Endothelial cell (in vitro differentiated cells): ENCODE measurements around the gene TMEM82. TPM values are rescaled to one million over a fixed set of nuclear protein-coding genes. Genes with fewer than 3 reads are reported as not detected.

Experiments used
- DNase-seq: peaks from one replicate; pipeline ENCODE4 v3.0.0; 2021; ENCODE audit warnings: low spot score
- H3K27ac Mint-ChIP-seq: one replicate; pipeline ENCODE4 v1.8.0; 2021; ENCODE audit warnings: mixed read lengths, inconsistent platforms; ENCODE audit not compliant: unreplicated experiment
- H3K27me3 Mint-ChIP-seq: one replicate; pipeline ENCODE4 v1.8.0; 2021; ENCODE audit warnings: mild to moderate bottlenecking, moderate library complexity, mixed read lengths, inconsistent platforms; ENCODE audit not compliant: unreplicated experiment
- H3K36me3 Mint-ChIP-seq: one replicate; pipeline ENCODE4 v1.8.0; 2021; ENCODE audit warnings: mild to moderate bottlenecking, low read depth, mixed read lengths, inconsistent platforms; ENCODE audit not compliant: unreplicated experiment
- H3K4me1 Mint-ChIP-seq: one replicate; pipeline ENCODE4 v1.8.0; 2021; ENCODE audit warnings: mild to moderate bottlenecking, mixed read lengths, inconsistent platforms; ENCODE audit not compliant: unreplicated experiment
- H3K4me3 Mint-ChIP-seq: one replicate; pipeline ENCODE4 v1.8.0; 2021; ENCODE audit warnings: mild to moderate bottlenecking, mixed read lengths, inconsistent platforms; ENCODE audit not compliant: unreplicated experiment
- H3K9me3 Mint-ChIP-seq: one replicate; pipeline ENCODE4 v1.8.0; 2021; ENCODE audit warnings: mixed read lengths, inconsistent platforms; ENCODE audit not compliant: unreplicated experiment
- total RNA-seq: library from RNA; stranded (reverse); fragmentation: NEBNext Ultra II Directional; extraction: Animal tissue kit (Norgen Biotek cat#: 25700); gene quantifications from one replicate; pipeline ENCODE4 v1.2.1, GENCODE V29; 2021; ENCODE audit not compliant: unreplicated experiment
- TF ChIP-seq, protein P1 (sequence below): fragments of 200-600 bp; sonication (generic); IDR thresholded peaks from one replicate; pipeline ENCODE4 v1.5.0; 2021; ENCODE audit warnings: antibody characterized with exemption; ENCODE audit not compliant: unreplicated experiment

The TMEM82 gene
- total RNA-seq, 1 donor from 2014 or later, result not detected

DNA sequence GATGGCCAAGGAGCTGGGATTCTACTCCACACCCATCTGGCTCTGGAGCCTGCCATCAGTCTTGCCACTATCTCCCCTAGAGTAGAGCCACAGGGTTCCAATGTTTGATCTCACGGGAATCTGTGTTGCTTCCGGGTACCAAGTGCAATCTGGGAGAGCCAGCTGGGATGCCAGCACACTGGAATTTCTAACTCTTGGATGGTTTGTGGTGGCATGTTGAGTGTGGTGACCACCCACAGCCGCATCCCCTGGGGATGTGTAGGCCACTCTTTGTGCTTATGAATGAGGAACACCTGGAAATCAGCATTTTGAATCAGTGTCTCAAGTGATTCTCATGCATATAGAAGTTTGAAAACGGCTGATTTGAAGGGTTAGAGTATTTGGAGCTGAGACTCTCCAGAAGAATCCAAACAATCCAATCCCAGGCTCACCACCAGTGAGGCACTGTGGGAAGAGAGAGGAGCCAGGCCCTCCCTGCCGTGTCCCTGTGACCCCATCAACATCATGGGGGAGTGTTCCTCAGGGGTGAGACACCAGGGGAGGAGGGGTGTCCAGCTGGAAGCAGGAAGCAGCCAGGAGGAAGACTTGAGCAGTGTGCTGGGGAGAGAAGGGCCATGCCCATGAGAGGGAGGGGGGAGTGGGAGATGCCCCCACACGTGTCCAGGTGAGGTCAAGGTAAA, 29.7 kb downstream of the TMEM82 start:
- Mint-ChIP-seq H3K9me3 (no peaks in the 10 kb centered on the region), H3K27ac (no peak overlapping the region), H3K36me3 (peaks cover 40% of the 10 kb centered on the region), H3K4me1 (peaks cover 1% of the 10 kb centered on the region), H3K4me3 (peak overlapping the region; percentile 63), H3K27me3 (peaks cover 3% of the 10 kb centered on the region)
- TF ChIP-seq, protein P1, sequence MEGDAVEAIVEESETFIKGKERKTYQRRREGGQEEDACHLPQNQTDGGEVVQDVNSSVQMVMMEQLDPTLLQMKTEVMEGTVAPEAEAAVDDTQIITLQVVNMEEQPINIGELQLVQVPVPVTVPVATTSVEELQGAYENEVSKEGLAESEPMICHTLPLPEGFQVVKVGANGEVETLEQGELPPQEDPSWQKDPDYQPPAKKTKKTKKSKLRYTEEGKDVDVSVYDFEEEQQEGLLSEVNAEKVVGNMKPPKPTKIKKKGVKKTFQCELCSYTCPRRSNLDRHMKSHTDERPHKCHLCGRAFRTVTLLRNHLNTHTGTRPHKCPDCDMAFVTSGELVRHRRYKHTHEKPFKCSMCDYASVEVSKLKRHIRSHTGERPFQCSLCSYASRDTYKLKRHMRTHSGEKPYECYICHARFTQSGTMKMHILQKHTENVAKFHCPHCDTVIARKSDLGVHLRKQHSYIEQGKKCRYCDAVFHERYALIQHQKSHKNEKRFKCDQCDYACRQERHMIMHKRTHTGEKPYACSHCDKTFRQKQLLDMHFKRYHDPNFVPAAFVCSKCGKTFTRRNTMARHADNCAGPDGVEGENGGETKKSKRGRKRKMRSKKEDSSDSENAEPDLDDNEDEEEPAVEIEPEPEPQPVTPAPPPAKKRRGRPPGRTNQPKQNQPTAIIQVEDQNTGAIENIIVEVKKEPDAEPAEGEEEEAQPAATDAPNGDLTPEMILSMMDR, result no peak
- DNase-seq, result no peak

DNA sequence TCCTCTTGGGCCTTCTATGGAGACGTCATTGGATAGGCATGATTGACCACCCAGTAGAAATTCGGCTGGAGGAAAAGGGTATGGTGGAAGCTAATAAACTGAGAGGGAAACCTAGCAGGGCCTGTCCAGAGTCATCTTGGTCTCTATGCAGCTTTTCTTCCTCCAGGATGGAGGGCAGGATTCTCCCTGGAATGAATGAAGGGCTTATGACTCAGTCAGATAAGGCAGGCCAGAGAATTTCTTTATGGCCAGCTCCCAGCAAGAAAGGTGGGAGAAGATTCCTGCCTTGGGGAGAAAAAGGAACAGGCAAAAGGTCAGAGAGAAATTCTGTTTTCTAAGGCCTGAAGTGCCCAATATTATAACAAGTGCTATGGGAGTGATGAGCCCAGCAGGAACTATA, 33.4 kb downstream of the TMEM82 start:
- H3K27ac Mint-ChIP-seq, result no peak overlapping the region
- H3K9me3 Mint-ChIP-seq, result no peaks in the 10 kb centered on the region
- peaks cover 18% of the 10 kb centered on the region for H3K4me1 Mint-ChIP-seq
- peaks cover 5% of the 10 kb centered on the region for H3K27me3 Mint-ChIP-seq
- H3K36me3 Mint-ChIP-seq, result peaks cover 51% of the 10 kb centered on the region
- TF ChIP-seq, protein P1, result no peak
- no peak overlapping the region for H3K4me3 Mint-ChIP-seq
- no peak for DNase-seq

DNA sequence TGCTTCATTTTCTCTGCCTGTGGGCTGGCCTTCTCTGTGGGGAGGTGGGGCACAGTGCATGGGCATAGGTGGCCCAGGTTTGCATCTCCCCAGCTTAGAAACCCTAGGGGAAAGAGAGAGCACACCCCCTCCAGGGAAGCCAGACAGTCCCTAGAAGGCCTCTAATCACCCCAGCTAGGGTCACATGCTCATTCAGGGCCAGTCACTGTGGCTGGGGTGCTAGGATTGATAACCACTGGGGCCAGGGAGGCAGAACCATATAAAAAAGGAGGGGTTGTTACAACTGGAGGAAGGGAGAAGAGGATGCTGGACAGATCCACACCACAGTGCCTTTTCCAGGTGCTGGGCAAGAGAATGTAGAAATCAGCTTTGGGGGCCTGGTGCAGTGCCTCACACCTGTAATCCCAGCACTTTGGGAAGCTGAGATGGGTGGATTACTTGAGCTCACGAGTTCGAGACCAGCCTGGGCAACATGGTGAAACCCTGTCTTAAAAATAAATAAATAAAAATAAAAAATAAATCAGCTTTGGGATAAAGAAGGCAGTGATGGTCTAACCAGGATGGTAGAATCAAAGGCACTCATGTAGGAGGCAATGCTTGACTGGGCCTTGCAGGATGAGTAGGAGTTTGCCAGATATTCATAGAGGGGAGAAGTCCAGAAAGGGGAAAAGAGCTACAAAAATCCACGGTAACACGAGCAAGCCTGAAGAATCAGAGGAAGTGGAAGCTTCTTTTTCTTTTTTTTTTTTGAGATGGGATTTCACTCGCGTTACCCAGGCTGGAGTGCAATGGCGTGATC, 35.8 kb downstream of the TMEM82 start:
- no peak for DNase-seq
- H3K27ac Mint-ChIP-seq, result peak overlapping the region; percentile 52
- no peaks in the 10 kb centered on the region for H3K9me3 Mint-ChIP-seq
- peaks cover 3% of the 10 kb centered on the region for H3K27me3 Mint-ChIP-seq
- TF ChIP-seq, protein P1, result no peak
- peaks cover 42% of the 10 kb centered on the region for H3K36me3 Mint-ChIP-seq
- H3K4me3 Mint-ChIP-seq, result no peak overlapping the region
- H3K4me1 Mint-ChIP-seq, result peaks cover 18% of the 10 kb centered on the region

DNA sequence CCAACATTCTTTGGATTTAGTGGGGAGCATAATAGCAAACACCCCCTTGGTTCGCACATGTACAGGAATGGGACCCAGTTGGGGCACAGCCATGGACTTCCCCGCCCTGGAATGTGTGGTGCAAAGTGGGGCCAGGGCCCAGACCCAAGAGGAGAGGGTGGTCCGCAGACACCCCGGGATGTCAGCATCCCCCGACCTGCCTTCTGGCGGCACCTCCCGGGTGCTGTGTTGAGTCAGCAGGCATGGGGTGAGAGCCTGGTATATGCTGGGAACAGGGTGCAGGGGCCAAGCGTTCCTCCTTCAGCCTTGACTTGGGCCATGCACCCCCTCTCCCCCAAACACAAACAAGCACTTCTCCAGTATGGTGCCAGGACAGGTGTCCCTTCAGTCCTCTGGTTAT, 43.4 kb downstream of the TMEM82 start:
- H3K27me3 Mint-ChIP-seq, result peaks cover 2% of the 10 kb centered on the region
- H3K27ac Mint-ChIP-seq, result no peak overlapping the region
- no peak overlapping the region for H3K4me3 Mint-ChIP-seq
- no peaks in the 10 kb centered on the region for H3K4me1 Mint-ChIP-seq
- TF ChIP-seq, protein P1, result no peak
- DNase-seq, result no peak
- peaks cover 18% of the 10 kb centered on the region for H3K36me3 Mint-ChIP-seq
- no peaks in the 10 kb centered on the region for H3K9me3 Mint-ChIP-seq

DNA sequence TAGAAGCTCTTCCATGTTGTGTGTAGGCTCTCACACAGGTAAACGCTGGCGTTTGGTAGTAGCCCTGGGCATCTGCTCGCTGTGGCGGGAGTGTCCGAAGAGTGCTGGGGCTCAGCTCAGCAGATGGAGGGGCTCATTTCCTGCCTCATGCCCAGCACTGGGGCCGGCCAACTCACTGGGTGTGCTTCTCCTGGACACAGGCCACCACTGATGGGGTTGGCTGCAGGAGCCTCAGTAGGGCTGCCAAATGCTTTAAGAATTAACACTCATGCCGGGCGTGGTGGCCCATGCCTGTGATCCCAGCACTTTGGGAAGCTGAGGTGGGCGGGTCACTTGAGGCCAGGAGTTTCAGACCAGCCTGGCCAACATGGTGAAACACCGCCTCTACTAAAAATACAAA, 44.3 kb downstream of the TMEM82 start:
- Mint-ChIP-seq H3K36me3 (peaks cover 14% of the 10 kb centered on the region), H3K9me3 (no peaks in the 10 kb centered on the region), H3K27me3 (peaks cover 2% of the 10 kb centered on the region), H3K4me3 (peak overlapping the region; percentile 67), H3K4me1 (no peaks in the 10 kb centered on the region), H3K27ac (no peak overlapping the region)
- no peak for DNase-seq
- TF ChIP-seq, protein P1, result no peak
